HG03039 (cell line): ENCODE data around the gene COASY.
"Not testable (repeated sequence)": the region's sequence is repeated elsewhere in the genome, so short reads cannot be mapped to it uniquely, and the experiment has no call there.

ENCODE experiments used
- ATAC-seq: cut with Tn5 transposase; IDR thresholded peaks from one replicate; pipeline ENCODE4 v1.9.1; 2021; ENCODE audit warnings: mild to moderate bottlenecking, moderate library complexity; ENCODE audit not compliant: unreplicated experiment

Gene COASY

GRCh38 chr17:42609814-42610801 lies 48.2 kb downstream of the COASY start:
- ATAC-seq, result not testable (repeated sequence)

GRCh38 chr17:42612013-42612412 lies 50.1 kb downstream of the COASY start:
- no peak for ATAC-seq

- no peak for ATAC-seq
Observed at GRCh38 chr17:42613699-42614295, 51.8 kb downstream of the COASY start.
